Measurements from ENCODE around the gene ARHGAP25.
"Not testable (repeated sequence)": the region's sequence is repeated elsewhere in the genome, so short reads cannot be mapped to it uniquely, and the experiment has no call there.

Gene ARHGAP25

GRCh38 chr2:68768951-68769350 lies 34.3 kb downstream of the ARHGAP25 start:
- DNase-seq: no peak

- no peak for DNase-seq
Observed at GRCh38 chr2:68769586-68770270, 35.1 kb downstream of the ARHGAP25 start.

GRCh38 chr2:68770271-68771111 lies 35.9 kb downstream of the ARHGAP25 start:
- no peak for DNase-seq

- DNase-seq: no peak
Observed at GRCh38 chr2:68771211-68771751, 36.7 kb downstream of the ARHGAP25 start.

- no peak for DNase-seq
Observed at GRCh38 chr2:68772109-68772508, 37.5 kb downstream of the ARHGAP25 start.

- no peak for DNase-seq
Observed at GRCh38 chr2:68774569-68775271, 40.1 kb downstream of the ARHGAP25 start.

GRCh38 chr2:68775272-68775842 lies 40.7 kb downstream of the ARHGAP25 start:
- no peak for DNase-seq

- DNase-seq: no peak
Observed at GRCh38 chr2:68776124-68776523, 41.5 kb downstream of the ARHGAP25 start.

- no peak for DNase-seq
Observed at GRCh38 chr2:68779595-68779994, 45.0 kb downstream of the ARHGAP25 start.

GRCh38 chr2:68784188-68784587 lies 49.6 kb downstream of the ARHGAP25 start:
- no peak for DNase-seq

GRCh38 chr2:68784915-68785314 lies 50.3 kb downstream of the ARHGAP25 start:
- DNase-seq: no peak

GRCh38 chr2:68787356-68787755 lies 52.7 kb downstream of the ARHGAP25 start:
- DNase-seq: no peak

GRCh38 chr2:68789603-68790002 lies 55.0 kb downstream of the ARHGAP25 start:
- no peak for DNase-seq

GRCh38 chr2:68790600-68790999 lies 56.0 kb downstream of the ARHGAP25 start:
- no peak for DNase-seq

- no peak for DNase-seq
Observed at GRCh38 chr2:68791914-68792313, 57.3 kb downstream of the ARHGAP25 start.

GRCh38 chr2:68792751-68793150 lies 58.1 kb downstream of the ARHGAP25 start:
- DNase-seq: no peak

GRCh38 chr2:68796295-68796905 lies 61.8 kb downstream of the ARHGAP25 start:
- no peak for DNase-seq

GRCh38 chr2:68798569-68798968 lies 64.0 kb downstream of the ARHGAP25 start:
- DNase-seq: no peak

- DNase-seq: no peak
Observed at GRCh38 chr2:68799140-68800026, 64.8 kb downstream of the ARHGAP25 start.

GRCh38 chr2:68800027-68800401 lies 65.4 kb downstream of the ARHGAP25 start:
- DNase-seq: no peak

- no peak for DNase-seq
Observed at GRCh38 chr2:68800517-68800916, 65.9 kb downstream of the ARHGAP25 start.

GRCh38 chr2:68802161-68802560 lies 67.5 kb downstream of the ARHGAP25 start:
- not testable (repeated sequence) for DNase-seq

All from NCI-H1930 (cell line).